HepG2 (cell line): ENCODE results near the gene GBA2. TPM values are rescaled to one million over a fixed set of nuclear protein-coding genes. Genes with fewer than 3 reads are reported as not detected.
A peak's percentile ranks its signal among the peaks of the same experiment; 100 is the strongest.

Experiments used
- ARNT ChIP-seq: fragments of 450-650 bp; IDR thresholded peaks from 2 replicates; pipeline ENCODE4 v1.6.1; 2017
- CENPT ChIP-seq: sonication (generic); formaldehyde crosslinking; IDR thresholded peaks from 2 replicates; pipeline ENCODE4 v1.8.0; 2022; ENCODE audit warnings: low read depth, mild to moderate bottlenecking, moderate library complexity, missing genetic modification reagents
- CHD4 ChIP-seq: fragments of 200-600 bp; sonication (generic); IDR thresholded peaks from 2 replicates; pipeline ENCODE4 v1.7.0; 2017; ENCODE audit warnings: mild to moderate bottlenecking, low read length, borderline replicate concordance
- HIVEP1 ChIP-seq: sonication (generic); formaldehyde crosslinking; IDR thresholded peaks from 2 replicates; pipeline ENCODE4 v1.4.0; 2020; ENCODE audit warnings: mild to moderate bottlenecking, missing genetic modification reagents
- KDM6A ChIP-seq: IDR thresholded peaks from 2 replicates; pipeline ENCODE4 v1.6.1; 2016; ENCODE audit warnings: low read depth
- MTF1 ChIP-seq: sonication (generic); formaldehyde crosslinking; IDR thresholded peaks from 2 replicates; pipeline ENCODE4 v1.5.0; 2020; ENCODE audit warnings: missing genetic modification reagents
- RAD51 ChIP-seq: fragments of 450-650 bp; IDR thresholded peaks from 2 replicates; pipeline ENCODE4 v1.6.1; 2016; ENCODE audit warnings: borderline replicate concordance
- SKI ChIP-seq: fragments of 450-650 bp; IDR thresholded peaks from one replicate; pipeline ENCODE4 v1.6.1; 2018; ENCODE audit warnings: mild to moderate bottlenecking; ENCODE audit not compliant: partially characterized antibody
- STAG1 ChIP-seq: sonication (generic); formaldehyde crosslinking; IDR thresholded peaks from 2 replicates; pipeline ENCODE4 v1.4.0; 2020; ENCODE audit warnings: missing genetic modification reagents
- TCF12 ChIP-seq, 2 experiments: fragments of 450-650 bp in 1 of 2; sonication (generic) in 1 of 2; formaldehyde crosslinking in 1 of 2; IDR thresholded peaks; 2 replicates each; pipeline versions ENCODE4 v1.6.1 to v1.8.0; 2017 to 2022; ENCODE audit warnings: antibody characterized with exemption in 1 of 2, mild to moderate bottlenecking in 1 of 2, missing genetic modification reagents in 1 of 2, moderate library complexity in 1 of 2
- ZBTB1 ChIP-seq: sonication (generic); formaldehyde crosslinking; IDR thresholded peaks from 2 replicates; pipeline ENCODE4 v1.4.0; 2020; ENCODE audit warnings: missing genetic modification reagents, borderline replicate concordance
- ZMYM3 ChIP-seq: sonication (generic); formaldehyde crosslinking; IDR thresholded peaks from 2 replicates; pipeline ENCODE4 v1.5.1; 2020; ENCODE audit warnings: mild to moderate bottlenecking, missing genetic modification reagents
- ZNF225 ChIP-seq: sonication (generic); formaldehyde crosslinking; IDR thresholded peaks from 2 replicates; pipeline ENCODE4 v1.4.0; 2020; ENCODE audit warnings: mild to moderate bottlenecking, missing genetic modification reagents
- ZNF605 ChIP-seq: sonication (generic); formaldehyde crosslinking; IDR thresholded peaks from 2 replicates; pipeline ENCODE4 v1.8.0; 2022; ENCODE audit warnings: mild to moderate bottlenecking, missing genetic modification reagents
- ZNF614 ChIP-seq: IDR thresholded peaks from 2 replicates; pipeline ENCODE4 v1.6.1; 2018; ENCODE audit warnings: missing biosample characterization, missing genetic modification reagents, inconsistent platforms, borderline replicate concordance
- ZNF644 ChIP-seq: IDR thresholded peaks from 2 replicates; pipeline ENCODE4 v1.6.1; 2016; ENCODE audit warnings: low read depth
- ZNF749 ChIP-seq: sonication (generic); formaldehyde crosslinking; IDR thresholded peaks from 2 replicates; pipeline ENCODE4 v1.8.0; 2022; ENCODE audit warnings: mild to moderate bottlenecking, missing genetic modification reagents, moderate library complexity, borderline replicate concordance
- polyA plus RNA-seq, 8 experiments: library from polyadenylated mRNA; depleted of rRNA in 3 of 8; stranded (reverse) in 7 of 8; unstranded in 1 of 8; fragments of >200 nt; fragmentation: Illumina TruSeq in 4 of 8; extraction: Trizol in 4 of 8; gene quantifications; 2 replicates each; pipeline versions ENCODE4 v1.2.1 to v1.2.3, GENCODE V29; 2011 to 2016; ENCODE audit warnings: low read depth in 4 of 8, missing spikeins in 1 of 8, mixed read lengths in 1 of 8; ENCODE audit not compliant: insufficient read depth in 1 of 8
- total RNA-seq, 5 experiments: library from RNA; depleted of rRNA; stranded (reverse); fragments of >200 nt; fragmentation: Illumina TruSeq; extraction: Trizol; gene quantifications; 2 replicates each; pipeline ENCODE4 v1.2.3, GENCODE V29; 2016; ENCODE audit warnings: low read depth in 1 of 5
- TF ChIP-seq, protein P1 (sequence below): sonication (generic); formaldehyde crosslinking; IDR thresholded peaks from 2 replicates; pipeline ENCODE4 v1.8.0; 2022; ENCODE audit warnings: low read depth, missing genetic modification reagents
- TF ChIP-seq, protein P2 (sequence below): sonication (generic); formaldehyde crosslinking; IDR thresholded peaks from 2 replicates; pipeline ENCODE4 v1.4.0; 2020; ENCODE audit warnings: missing genetic modification reagents
- TF ChIP-seq, protein P3 (sequence below): sonication (generic); formaldehyde crosslinking; IDR thresholded peaks from 2 replicates; pipeline ENCODE4 v1.4.0; 2020; ENCODE audit warnings: mild to moderate bottlenecking, missing genetic modification reagents
- TF ChIP-seq, protein P4 (sequence below): sonication (generic); formaldehyde crosslinking; conservative IDR thresholded peaks from 2 replicates; pipeline ENCODE4 v1.8.1; 2023; ENCODE audit warnings: missing genetic modification reagents
- TF ChIP-seq, protein P5 (sequence below): sonication (generic); formaldehyde crosslinking; IDR thresholded peaks from 2 replicates; pipeline ENCODE4 v1.5.0; 2020; ENCODE audit warnings: mild to moderate bottlenecking, missing genetic modification reagents
- TF ChIP-seq, protein P6 (sequence below): sonication (generic); formaldehyde crosslinking; IDR thresholded peaks from 2 replicates; pipeline ENCODE4 v1.5.0; 2020; ENCODE audit warnings: mild to moderate bottlenecking, missing genetic modification reagents

The GBA2 gene
- total and polyA plus RNA-seq, 2 of the 13 experiments (the other 11 are each of a cell fraction or from before 2014, with no cell fraction given), result 37.5 to 86.1 TPM

DNA sequence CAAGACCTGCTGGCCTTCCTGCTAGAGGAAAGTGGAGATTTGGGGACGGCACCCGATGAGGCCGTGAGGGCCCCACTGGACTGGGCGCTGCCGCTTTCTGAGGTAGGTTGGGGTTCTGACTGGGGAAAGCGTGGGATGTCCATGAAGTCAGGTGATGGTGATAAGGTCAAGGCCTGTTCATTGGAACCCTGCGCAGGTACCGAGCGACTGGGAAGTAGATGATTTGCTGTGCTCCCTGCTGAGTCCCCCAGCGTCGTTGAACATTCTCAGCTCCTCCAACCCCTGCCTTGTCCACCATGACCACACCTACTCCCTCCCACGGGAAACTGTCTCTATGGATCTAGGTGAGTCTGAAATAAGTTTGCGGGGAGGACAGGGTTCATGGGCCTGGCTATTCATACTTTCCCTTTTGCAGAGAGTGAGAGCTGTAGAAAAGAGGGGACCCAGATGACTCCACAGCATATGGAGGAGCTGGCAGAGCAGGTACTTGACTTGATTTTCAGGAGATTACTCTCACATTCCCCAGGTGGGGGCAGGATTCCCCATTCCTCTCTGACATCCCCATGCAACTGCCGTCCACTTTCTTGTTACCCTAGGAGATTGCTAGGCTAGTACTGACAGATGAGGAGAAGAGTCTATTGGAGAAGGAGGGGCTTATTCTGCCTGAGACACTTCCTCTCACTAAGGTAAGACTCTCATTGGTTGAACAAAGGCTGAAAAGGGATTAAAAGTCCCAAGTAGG, 16.1 kb downstream of the GBA2 start (continued):
- no peak for TF ChIP-seq TCF12 (IDR thresholded peaks at IDR 0.05)
- no peak for TF ChIP-seq TCF12 (CRISPR knock-in tag; IDR thresholded peaks at IDR 0.05)
- TF ChIP-seq, protein P1, sequence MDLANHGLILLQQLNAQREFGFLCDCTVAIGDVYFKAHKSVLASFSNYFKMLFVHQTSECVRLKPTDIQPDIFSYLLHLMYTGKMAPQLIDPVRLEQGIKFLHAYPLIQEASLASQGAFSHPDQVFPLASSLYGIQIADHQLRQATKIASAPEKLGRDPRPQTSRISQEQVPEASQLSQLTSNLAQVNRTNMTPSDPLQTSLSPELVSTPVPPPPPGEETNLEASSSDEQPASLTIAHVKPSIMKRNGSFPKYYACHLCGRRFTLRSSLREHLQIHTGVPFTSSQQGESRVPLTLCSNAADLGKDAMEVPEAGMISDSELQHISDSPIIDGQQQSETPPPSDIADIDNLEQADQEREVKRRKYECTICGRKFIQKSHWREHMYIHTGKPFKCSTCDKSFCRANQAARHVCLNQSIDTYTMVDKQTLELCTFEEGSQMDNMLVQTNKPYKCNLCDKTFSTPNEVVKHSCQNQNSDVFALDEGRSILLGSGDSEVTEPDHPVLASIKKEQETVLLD, result no peak
- TF ChIP-seq RAD51, result no peak
- TF ChIP-seq ZNF614, result no peak
- no peak for TF ChIP-seq ZNF225 (CRISPR knock-in tag)
- no peak for TF ChIP-seq ZNF749 (CRISPR knock-in tag)
- TF ChIP-seq, protein P2, sequence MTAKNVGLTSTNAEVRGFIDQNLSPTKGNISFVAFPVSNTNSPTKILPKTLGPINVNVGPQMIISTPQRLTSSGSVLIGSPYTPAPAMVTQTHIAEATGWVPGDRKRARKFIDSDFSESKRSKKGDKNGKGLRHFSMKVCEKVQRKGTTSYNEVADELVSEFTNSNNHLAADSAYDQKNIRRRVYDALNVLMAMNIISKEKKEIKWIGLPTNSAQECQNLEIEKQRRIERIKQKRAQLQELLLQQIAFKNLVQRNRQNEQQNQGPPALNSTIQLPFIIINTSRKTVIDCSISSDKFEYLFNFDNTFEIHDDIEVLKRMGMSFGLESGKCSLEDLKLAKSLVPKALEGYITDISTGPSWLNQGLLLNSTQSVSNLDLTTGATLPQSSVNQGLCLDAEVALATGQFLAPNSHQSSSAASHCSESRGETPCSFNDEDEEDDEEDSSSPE, result no peak
- TF ChIP-seq STAG1 (CRISPR knock-in tag), result no peak; the same call in 1 of the 2 replicates
- no peak for TF ChIP-seq ZBTB1 (CRISPR knock-in tag)
- TF ChIP-seq, protein P3, sequence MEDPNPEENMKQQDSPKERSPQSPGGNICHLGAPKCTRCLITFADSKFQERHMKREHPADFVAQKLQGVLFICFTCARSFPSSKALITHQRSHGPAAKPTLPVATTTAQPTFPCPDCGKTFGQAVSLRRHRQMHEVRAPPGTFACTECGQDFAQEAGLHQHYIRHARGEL, result no peak
- TF ChIP-seq ARNT, result no peak
- no peak for TF ChIP-seq CENPT (CRISPR knock-in tag)
- TF ChIP-seq MTF1 (CRISPR knock-in tag), result no peak
- no peak for TF ChIP-seq ZNF644
- TF ChIP-seq HIVEP1 (CRISPR knock-in tag), result no peak
- TF ChIP-seq, protein P4, sequence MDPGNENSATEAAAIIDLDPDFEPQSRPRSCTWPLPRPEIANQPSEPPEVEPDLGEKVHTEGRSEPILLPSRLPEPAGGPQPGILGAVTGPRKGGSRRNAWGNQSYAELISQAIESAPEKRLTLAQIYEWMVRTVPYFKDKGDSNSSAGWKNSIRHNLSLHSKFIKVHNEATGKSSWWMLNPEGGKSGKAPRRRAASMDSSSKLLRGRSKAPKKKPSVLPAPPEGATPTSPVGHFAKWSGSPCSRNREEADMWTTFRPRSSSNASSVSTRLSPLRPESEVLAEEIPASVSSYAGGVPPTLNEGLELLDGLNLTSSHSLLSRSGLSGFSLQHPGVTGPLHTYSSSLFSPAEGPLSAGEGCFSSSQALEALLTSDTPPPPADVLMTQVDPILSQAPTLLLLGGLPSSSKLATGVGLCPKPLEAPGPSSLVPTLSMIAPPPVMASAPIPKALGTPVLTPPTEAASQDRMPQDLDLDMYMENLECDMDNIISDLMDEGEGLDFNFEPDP (CRISPR knock-in tag), result 0 out of 2 replicates have a peak, but pooled peaks have one; percentile 84
- TF ChIP-seq KDM6A (CRISPR knock-in tag), result no peak
- TF ChIP-seq, protein P5, sequence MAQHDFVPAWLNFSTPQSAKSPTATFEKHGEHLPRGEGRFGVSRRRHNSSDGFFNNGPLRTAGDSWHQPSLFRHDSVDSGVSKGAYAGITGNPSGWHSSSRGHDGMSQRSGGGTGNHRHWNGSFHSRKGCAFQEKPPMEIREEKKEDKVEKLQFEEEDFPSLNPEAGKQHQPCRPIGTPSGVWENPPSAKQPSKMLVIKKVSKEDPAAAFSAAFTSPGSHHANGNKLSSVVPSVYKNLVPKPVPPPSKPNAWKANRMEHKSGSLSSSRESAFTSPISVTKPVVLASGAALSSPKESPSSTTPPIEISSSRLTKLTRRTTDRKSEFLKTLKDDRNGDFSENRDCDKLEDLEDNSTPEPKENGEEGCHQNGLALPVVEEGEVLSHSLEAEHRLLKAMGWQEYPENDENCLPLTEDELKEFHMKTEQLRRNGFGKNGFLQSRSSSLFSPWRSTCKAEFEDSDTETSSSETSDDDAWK (CRISPR knock-in tag), result no peak
- no peak for TF ChIP-seq CHD4
- TF ChIP-seq SKI, result no peak
- TF ChIP-seq, protein P6, sequence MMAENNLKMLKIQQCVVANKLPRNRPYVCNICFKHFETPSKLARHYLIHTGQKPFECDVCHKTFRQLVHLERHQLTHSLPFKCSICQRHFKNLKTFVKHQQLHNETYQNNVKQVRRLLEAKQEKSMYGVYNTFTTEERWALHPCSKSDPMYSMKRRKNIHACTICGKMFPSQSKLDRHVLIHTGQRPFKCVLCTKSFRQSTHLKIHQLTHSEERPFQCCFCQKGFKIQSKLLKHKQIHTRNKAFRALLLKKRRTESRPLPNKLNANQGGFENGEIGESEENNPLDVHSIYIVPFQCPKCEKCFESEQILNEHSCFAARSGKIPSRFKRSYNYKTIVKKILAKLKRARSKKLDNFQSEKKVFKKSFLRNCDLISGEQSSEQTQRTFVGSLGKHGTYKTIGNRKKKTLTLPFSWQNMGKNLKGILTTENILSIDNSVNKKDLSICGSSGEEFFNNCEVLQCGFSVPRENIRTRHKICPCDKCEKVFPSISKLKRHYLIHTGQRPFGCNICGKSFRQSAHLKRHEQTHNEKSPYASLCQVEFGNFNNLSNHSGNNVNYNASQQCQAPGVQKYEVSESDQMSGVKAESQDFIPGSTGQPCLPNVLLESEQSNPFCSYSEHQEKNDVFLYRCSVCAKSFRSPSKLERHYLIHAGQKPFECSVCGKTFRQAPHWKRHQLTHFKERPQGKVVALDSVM (CRISPR knock-in tag), result no peak
- no peak for TF ChIP-seq ZNF605 (CRISPR knock-in tag)
- no peak for TF ChIP-seq ZMYM3 (CRISPR knock-in tag)
